Activated gamma-delta T cell (primary cell): ENCODE data around the gene CXXC5.
"Not testable (repeated sequence)": the region's sequence is repeated elsewhere in the genome, so short reads cannot be mapped to it uniquely, and the experiment has no call there.

Experiments used
- DNase-seq: peaks from one replicate; lab custom pipeline; 2025; lab: John Stamatoyannopoulos, UW
- total RNA-seq, 2 donors: gene quantifications; one replicate each; lab custom pipeline; 2026; lab: John Stamatoyannopoulos, UW

The CXXC5 gene
- total RNA-seq: 32.5 to 33.5 reads per million in 2 donors

DNA sequence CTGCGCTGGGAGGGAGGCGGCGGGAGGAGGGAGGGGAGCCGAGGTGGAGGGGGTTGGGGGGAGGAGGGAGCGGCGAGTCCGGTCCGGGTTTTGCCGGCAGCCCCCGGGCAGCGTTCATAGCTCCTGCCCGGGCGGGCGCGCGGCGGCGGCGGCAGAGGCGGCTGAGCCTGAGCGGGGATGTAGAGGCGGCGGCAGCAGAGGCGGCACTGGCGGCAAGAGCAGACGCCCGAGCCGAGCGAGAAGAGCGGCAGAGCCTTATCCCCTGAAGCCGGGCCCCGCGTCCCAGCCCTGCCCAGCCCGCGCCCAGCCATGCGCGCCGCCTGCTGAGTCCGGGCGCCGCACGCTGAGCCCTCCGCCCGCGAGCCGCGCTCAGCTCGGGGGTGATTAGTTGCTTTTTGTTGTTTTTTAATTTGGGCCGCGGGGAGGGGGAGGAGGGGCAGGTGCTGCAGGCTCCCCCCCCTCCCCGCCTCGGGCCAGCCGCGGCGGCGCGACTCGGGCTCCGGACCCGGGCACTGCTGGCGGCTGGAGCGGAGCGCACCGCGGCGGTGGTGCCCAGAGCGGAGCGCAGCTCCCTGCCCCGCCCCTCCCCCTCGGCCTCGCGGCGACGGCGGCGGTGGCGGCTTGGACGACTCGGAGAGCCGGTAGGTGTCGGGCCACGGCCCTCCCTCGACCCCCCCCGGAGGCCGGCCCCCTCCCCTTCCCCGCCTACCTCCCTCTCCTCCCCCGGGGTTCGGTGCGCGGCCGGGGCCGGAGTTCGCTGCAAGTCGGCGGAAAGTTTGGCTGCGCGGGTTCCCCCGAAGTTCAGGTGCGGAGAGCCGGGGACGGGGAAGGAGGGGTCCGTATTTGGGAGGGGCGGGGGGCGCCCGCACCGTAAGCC is at the start of gene CXXC5:
Gene CXXC5 (plus strand): TSS at position 145 of the 877 bp plus-strand sequence. CDS start 32,175 bp downstream, outside the sequence.
- DNase-seq: peak; percentile 65

DNA sequence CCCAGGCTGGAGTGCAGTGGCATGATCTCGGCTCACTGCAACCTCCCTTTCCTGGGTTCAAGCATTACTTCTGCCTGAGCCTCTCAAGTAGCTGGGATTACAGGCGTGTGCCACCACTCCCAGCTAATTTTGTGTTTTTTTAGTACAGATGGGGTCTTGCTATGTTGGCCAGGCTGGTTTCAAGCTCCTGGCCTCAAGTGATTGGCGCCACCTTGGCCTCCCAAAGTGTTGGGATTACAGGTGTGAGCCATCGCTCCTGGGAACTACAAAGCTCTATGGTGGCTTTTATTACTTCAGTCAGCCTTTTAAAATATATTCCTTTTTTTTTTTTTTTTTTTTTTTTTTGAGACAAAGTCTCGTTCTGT is 49.6 kb upstream of the CXXC5 start:
- DNase-seq: not testable (repeated sequence)

DNA sequence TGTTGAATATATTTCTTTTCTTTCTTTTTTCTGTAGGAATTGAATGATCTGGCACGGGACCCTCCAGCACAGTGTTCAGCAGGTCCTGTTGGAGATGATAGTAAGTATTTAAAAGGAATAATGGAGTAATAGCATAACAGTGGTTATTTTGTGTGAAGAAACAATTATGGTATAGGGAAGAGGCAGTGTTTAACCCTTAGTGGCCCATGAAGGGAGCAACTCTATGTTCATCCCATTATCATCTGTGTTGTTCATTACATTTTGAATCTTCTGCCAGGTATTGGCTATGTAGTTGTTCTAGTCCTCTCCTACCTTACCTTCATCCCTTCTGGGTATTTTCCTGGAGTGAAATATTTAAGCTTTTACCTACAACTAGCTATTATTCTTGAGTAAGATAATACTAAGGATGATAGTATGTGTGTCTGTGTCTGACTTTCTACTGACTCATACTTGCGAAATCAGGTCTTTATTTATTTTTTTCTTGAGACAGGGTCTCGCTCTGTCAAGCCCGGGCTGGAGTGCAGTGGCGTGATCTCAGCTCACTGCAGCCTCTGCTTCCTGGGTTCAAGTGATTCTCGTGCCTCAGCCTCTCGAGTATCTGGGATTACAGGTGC is 47.7 kb upstream of the CXXC5 start:
- DNase-seq: no peak

DNA sequence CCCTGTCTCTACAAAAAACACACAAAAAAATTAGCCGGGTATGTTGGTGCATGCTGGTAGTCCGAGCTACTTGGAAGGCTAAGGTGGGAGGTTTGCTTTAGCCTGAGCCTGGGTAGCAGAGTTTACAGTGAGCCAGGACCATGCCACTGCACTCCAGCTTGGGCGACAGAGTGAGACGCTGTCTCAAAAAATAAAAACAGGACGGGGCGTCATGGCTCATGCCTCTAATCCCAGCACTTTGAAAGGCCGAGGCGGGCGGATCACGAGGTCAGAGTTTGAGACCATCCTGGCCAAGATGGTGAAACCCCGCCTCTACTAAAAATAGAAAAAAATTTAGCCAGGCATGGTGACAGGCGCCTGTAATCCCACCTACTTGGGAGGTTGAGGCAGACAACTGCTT is 46.7 kb upstream of the CXXC5 start:
- DNase-seq: no peak

DNA sequence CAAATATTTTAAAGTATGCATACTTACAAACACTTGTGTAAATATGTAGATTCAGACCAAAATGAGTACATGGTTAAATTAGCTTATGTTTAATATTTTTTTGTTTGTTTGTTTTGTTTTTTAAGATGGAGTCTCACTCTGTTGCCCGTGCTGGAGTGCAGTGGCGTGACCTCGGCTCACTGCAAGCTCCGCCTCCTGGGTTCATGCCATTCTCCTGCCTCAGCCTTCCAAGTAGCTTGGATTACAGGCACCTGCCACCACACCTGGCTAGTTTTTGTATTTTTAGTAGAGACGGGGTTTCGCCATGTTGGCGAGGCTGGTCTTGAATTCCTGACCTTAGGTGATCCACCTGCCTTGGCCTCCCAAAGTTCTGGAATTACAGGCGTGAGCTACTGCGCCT is 46.2 kb upstream of the CXXC5 start:
- not testable (repeated sequence) for DNase-seq

DNA sequence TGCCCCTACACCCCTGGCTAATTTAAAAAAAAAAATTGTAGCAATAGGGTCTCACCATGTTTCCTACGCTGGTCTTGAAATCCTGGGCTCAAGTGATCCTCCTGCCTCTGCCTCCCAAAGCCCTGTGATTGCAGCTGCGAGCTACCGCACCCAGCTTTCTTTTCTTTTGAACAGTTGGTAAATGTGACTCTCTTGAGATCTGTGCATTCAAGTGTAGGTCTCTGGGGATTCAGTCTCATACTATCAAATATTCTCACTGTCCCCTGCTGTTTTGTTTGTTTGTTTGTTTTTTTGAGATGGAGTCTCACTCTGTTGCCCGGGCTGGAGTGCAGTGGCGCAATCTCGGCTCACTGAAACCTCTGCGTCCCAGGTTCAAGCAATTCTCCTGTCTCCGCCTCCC is 42.3 kb upstream of the CXXC5 start:
- no peak for DNase-seq

DNA sequence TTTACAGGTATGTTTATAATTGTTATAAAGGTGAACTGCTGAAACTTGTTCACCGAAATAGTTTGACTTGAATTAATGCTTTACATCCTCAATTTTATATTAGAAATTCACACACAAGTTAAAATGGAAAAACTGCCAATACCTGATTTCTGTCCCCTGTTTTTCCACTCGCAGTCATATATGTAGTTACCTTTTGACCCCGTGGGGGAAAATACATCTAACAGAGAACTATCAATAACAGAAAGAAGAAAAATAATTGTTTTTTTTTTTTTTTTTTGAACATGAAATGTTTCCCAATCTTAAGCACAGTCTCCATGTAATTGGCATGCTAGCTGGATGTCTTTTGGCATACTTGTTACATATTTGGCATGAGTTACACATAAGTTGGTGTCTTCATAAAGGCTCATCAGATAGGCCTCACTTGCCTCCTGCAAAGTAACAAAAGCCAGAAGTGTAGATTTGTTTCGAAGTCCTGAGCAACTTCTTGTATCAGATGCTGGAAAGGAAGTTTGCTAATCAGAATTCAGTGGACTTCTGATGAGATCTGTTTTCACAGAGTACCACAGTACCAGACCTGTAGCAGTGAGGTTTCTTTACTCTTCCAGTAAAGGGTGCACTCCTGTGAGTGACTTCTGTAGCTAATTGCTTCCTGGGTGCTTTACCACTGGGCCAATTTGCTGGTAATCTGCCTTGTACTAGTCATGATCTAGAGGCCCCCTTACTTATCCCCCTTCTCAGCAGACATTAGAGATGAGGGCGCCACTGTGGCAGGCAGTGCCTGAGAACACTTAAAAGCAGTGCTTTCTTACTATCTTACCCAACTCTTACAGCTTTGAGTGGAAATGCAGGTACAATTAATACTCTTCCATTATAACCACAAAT is 36.2 kb upstream of the CXXC5 start:
- DNase-seq: no peak

DNA sequence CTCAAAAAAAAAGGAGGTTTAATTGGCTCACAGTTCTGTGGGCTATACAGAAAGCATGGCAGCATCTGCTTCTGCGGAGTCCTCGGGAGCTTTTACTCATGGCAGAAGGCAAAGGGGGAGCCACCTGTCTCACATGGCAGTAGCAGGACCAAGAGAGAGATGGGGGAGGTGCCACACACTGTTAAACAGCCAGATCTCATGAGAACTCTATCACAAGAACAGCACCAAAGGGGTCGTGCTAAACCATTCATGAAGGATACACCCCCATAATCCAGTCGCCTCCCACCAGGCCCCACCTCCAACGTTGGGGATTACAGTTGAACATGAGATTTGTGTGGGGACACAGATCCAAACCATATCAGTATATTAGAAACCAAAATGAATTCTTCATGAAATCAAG is 28.3 kb upstream of the CXXC5 start:
- DNase-seq: no peak

DNA sequence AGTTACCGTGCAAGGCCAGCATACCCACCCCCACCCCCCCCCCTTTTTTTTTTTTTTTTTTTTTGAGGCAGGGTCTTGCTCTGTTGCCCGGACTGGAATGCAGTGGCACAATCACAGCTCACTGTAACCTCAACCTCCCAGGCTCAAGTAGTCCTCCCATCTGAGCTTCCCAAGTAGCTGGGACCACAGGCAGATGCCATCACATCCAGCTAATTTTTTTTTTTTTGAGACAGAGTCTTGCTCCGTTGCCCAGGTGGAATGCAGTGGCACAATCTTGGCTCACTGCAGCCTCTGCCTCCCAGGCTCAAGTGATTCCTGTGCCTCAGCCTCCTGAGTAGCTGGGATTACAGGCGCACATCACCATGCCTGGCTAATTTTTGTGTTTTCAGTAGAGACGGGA is 22.8 kb upstream of the CXXC5 start:
- not testable (repeated sequence) for DNase-seq

DNA sequence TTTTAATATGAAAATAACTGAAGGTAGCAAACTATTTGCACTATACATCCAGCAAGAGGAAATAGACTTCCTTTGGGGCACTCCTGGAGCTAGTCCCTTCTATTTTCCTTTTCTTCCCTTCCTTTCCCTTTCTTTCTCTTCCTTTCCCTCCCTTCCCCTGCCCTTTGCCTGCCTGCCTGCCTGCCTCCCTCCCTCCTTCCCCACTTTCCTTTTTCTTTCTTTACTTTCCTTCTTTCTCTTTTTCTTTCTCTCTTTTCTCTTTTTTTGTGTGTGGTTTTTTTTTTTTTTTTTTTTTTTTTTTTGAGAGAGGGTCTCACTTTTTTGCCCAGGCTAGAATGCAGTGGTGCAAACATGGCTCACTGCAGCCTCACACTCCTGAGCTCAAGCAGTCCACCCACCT is 17.3 kb upstream of the CXXC5 start:
- no peak for DNase-seq

DNA sequence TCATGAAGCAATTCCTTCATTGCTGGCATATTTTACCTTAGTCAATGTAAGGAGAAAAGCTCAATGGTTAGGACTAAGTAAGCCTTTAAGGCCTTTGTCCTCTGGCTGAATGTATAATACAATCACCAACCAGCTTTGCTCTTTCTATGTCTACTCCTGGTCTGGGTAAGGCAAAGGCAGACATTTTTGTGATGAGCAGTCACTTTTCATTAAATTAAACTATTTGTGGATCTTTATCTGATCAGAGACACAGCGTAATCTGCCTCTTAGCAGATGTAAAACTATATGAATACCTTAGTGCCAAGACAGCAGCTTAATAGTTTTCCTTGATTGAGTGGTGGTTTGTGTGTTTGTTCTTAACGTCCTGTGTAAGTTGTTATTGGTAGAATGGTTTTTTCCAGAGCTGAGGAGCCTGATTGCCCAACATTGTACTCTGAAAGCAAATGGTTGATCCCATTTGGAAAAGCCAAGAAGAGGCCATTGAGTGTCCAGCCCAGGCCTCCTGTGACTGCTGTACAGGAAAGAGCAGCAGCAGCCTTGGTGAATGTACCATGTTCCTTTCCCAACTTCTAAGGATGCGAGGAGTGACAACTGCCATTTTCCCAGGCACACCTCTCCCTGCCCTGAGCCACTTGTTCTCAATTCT is 16.5 kb upstream of the CXXC5 start:
- no peak for DNase-seq

DNA sequence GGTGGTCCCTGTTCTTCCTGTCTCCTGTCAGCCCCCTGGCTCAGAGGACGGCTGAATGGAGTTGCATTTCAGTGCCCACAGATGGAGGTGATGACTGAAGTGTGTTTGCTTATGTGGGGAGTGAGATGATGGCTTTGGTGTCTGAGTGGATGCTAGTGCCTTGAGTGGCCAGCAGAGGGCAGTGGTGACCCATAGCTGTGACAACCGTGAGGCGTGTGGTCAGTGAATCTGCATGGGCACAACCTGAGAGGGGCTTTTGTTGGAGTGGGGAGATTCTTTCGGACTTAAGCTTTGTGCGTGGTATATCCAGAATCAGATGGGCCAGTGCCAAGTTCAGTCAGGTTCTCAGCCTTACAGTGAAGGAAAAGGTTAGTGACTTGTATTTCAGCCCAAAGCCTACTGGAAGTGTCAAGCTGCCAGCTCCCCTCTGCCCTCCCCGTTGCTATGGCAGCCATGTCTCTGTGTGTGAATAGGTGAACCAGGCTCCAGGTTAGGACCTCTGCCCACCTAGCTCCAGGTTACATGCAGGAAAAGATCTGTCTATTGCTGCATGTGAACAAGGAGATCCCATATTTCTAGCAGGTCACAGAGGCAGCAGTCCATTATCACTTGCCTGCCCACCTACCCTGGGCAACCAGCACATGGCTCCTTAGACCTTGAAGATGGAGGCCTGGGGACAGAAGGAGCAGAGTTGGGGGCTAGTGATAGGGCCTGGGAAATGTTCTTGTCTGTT is 14.7 kb upstream of the CXXC5 start:
- no peak for DNase-seq

DNA sequence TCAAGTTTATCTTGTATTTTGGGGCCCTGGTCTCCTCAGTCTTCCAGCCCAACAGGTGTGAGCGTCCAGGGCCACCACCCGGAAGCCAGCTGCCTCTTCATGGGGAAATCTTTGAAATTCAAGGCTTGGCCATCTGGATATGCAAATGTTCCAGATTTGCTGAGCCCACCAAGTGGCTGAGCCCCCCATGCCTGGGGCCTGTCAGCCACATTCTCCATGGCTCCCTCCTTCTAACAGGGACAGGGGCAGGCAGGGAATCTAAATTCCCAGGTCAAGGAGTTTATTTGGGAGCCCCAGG is 14.2 kb upstream of the CXXC5 start:
- no peak for DNase-seq

DNA sequence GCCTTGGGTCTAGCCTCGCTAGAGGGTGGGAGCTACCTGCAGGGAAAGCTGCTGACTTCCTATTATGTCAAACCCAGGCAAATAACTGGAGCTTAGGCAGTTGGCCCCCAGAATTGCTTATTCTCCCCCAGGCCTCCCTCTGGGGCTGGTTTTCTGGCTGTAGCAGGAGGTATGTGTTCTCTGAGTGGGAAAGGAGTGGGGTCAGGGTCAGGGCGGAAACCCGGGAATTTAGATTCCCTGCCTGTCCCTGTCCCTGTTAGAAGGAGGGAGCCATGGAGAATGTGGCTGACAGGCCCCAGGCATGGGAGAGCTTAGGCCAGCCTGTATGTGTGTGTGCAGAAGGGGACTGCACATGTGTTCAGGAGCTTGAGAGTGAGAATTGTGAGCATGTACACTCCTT is 13.6 kb upstream of the CXXC5 start:
- DNase-seq: no peak

DNA sequence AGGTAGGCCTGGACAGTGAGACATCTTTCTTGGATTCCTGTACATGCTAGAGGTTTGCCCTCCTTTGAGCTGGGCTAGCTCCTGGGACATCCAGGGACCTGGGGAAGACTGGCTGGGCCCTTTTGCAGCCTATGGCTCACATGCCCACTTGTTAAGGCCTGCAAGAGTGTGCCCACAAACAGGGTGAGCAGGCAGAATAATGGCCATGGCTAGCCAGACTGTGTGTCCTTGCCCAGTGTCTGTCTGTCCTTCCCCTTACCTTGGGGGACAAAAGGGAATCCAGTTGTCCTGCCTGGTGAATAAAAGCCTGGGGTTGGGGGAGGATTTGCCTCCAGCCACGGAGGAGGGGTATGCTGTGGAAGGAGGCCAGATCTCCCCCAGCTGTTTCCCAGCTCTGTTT is 13.0 kb upstream of the CXXC5 start:
- no peak for DNase-seq

DNA sequence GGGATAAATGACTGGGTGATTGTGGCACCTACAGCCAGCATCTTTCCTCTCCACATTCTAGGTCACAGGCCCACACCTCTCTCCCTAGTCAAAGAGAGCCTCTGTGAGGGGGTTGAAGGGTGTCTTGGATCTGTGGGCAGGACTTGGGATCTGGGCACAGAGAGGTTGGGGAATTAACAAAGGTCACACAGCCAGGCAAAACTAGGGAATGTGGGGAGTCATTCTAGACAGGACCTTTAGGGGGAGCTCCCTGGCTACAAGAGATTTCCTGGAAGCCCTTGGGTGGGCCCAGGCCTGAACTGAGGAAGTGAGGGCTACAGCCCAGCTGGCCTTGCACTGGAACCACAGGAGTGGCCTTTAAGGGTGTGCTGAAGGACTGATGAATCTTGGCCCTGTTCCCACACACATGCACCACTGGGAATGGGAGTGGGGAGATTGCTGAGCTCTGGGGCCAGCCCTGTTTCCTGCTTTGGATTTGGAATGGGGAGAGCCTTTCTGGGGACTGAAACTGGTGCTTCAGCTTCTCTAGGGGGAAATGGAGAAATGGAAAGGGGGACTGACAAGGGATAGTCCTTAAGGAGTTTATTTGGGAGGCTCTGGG is 12.4 kb upstream of the CXXC5 start:
- DNase-seq: no peak

DNA sequence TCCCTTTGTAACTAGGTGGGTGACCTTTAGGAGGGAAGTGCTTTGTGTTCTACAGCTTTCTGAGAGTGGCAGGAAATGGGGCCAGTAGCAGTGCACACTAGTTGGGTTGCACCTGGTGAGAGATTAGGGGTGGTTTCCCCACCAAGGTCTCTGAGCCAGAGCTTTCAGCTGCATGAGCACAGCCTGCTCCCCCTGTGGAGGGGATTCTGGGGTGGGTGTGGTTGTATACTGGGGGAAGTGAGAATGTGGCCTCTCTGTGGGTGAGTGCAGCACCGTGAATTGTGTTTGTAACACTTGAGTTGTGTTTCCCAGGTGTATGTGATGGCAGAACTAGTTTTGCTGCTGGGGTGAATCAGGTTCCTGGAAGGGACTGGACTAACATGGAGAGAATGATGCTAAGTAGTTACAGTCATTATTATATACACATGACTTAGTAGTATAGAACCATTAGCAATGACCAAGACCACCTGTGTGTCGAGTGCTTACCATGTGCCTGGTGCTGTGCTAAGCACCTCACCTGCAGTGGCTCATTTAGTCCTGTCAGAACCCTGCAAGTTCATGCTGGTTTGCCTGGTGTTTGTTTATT is 11.8 kb upstream of the CXXC5 start:
- DNase-seq: no peak

DNA sequence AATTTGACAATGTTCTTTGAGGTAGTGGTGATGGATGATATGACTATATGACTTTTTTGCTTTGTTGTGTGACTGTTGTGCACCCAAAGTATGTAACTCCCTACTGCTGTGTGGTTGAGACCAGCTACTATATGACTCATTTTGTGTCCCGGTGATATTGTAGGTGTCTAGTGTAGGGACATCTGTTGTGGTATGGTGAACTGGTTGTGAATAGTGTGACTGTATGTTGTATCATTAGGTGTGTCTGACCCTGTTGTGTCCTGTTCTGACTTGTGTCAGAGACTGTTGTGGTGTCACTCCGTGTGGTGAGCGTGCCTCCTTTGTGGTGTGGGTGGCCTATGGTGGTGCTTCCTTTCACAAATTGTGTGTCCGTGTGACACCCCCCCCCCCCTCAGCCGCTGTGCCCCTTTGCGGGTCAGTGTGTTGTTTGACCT is 11.2 kb upstream of the CXXC5 start:
- no peak for DNase-seq

DNA sequence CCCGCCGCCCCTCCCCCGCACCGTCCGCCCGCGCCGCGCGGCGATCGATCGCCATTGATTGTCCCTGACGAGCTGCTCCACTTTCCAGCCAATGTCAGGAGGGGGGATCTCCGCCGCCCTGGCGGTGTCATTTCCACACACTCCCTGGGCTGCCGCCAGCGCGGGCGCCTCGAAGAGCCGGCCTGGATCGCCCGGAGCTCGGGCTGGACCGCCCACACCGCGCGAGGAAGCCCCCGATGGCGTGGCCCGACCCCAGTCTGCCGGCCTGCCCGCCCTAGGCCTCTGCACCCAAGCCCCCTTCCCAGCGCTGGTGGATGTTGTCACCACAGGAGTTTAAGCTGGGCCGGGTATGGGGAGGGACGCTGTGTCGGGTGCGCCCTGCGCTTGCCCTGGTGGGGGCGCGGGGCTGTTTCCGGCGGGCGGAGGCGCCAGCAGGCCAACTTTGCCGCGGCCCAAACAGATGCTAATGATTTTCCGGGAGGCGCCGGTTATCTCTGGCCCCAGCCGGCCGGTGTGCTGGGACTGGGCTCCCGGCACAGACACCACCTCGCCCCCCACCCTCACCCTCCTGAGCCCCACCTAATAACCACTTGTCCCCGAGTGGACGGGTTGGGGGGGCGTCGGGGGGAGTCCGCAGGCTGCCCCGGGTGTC is 10.6 kb upstream of the CXXC5 start:
- DNase-seq: peak; percentile 70

DNA sequence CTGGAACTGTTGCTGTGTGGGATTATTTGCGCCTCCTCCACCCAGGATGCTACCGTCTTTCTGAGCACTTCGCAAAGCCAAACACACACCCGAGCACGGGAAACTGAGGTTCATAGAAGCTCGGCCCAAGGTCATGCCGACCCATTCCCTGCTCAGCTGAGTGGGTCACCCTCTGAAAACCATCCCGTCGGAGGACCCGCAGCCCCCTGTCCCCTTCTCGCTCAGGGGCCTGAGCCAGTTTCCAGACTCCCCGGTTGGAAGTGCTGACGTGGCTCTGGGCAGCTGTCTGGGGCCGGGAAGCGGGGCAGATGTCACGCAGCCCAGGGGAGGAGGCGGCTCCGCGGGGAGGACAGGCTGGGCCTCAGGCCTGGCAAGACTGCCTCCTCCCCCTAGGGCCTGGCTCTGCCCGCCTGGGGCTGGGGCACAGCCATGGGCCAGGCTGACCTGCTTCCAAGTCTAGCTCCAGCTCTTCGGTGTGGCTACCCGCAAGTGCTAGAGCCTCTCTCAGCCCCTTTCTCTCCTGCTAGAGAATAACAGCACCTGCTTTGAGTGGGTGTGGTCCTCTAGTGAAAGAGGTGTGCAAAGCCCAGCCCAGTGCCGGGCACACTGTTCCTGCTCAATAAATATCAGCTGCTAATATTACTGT is 9.9 kb upstream of the CXXC5 start:
- peak; percentile 24 for DNase-seq
